ENCODE data around the gene EIF5B. TPM values are rescaled to one million over a fixed set of nuclear protein-coding genes. Genes with fewer than 3 reads are reported as not detected.

EIF5B gene
- total RNA-seq, 4 donors from 2014 or later = 21.4 to 83.5 (median 33.5) TPM

DNA sequence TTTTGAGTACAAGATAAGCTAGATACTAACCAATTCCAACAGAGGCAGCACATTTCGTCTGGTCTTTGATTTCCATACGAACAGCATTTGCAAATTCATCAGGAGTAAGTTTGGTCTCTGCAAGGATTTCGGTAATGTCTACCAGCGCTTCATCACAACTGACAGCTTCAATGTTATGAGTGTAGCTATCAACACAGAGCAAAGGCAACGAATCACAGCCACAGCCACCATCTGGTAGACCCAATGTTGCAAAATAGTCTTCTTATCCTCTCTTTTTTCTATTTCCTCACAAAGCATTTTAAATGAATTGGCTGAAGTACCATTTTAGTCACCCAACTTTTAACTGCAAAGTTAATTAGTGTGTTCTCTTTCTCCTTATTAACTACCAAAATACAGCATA, 84.3 kb downstream of the EIF5B start:
- Histone ChIP-seq H3K4me1 (no peaks in the 10 kb centered on the region), H3K4me3 (no peak overlapping the region), H3K9me3 (no peaks in the 10 kb centered on the region), H3K27me3 (no peaks in the 10 kb centered on the region), H3K27ac (no peak overlapping the region), H3K36me3 (peaks cover 0 to 3% of the 10 kb centered on the region in 2 donors)
- no peak for DNase-seq
- intact Hi-C loops (cut with DNase I; ENCODE audit: low total_unique reads) = no loop called here
- TF ChIP-seq, protein P1, sequence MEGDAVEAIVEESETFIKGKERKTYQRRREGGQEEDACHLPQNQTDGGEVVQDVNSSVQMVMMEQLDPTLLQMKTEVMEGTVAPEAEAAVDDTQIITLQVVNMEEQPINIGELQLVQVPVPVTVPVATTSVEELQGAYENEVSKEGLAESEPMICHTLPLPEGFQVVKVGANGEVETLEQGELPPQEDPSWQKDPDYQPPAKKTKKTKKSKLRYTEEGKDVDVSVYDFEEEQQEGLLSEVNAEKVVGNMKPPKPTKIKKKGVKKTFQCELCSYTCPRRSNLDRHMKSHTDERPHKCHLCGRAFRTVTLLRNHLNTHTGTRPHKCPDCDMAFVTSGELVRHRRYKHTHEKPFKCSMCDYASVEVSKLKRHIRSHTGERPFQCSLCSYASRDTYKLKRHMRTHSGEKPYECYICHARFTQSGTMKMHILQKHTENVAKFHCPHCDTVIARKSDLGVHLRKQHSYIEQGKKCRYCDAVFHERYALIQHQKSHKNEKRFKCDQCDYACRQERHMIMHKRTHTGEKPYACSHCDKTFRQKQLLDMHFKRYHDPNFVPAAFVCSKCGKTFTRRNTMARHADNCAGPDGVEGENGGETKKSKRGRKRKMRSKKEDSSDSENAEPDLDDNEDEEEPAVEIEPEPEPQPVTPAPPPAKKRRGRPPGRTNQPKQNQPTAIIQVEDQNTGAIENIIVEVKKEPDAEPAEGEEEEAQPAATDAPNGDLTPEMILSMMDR (IDR thresholded peaks at IDR 0.05) = no peak
- no peak for TF ChIP-seq POLR2A (IDR thresholded peaks at IDR 0.05)

DNA sequence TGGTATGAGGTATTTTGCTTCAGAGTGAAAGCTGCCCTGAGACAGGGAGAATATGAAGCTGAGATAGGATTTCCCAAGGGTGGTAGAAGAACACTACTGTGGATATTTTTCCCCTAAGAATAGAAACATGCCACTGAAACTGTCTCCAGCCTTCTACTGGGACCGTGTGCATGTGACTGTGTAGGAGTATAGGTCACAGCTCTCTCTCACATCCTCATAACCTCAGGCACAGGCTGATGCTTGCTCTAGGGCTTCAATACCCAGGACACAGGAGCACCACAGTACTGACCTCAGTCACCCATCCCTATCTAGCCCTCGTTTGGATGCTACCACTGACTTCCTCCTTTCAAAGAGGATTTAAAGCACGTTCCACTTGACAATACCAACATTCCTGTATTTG, 85.4 kb downstream of the EIF5B start:
- Histone ChIP-seq H3K36me3 (peaks cover 0 to 3% of the 10 kb centered on the region in 2 donors), H3K27ac (no peak overlapping the region), H3K4me3 (no peak overlapping the region), H3K27me3 (no peaks in the 10 kb centered on the region), H3K4me1 (no peaks in the 10 kb centered on the region), H3K9me3 (no peaks in the 10 kb centered on the region)
- intact Hi-C loops (cut with DNase I; ENCODE audit: low total_unique reads) = no loop called here
- TF ChIP-seq, protein P1 (IDR thresholded peaks at IDR 0.05) = no peak
- TF ChIP-seq POLR2A (IDR thresholded peaks at IDR 0.05) = no peak
- DNase-seq = no peak

- H3K9me3 ChIP-seq = no peaks in the 10 kb centered on the region
- intact Hi-C loops (cut with DNase I; ENCODE audit: low total_unique reads) = no loop called here
- H3K4me3 ChIP-seq = no peak overlapping the region
- no peak overlapping the region for H3K27ac ChIP-seq
- no peaks in the 10 kb centered on the region for H3K4me1 ChIP-seq
- no peaks in the 10 kb centered on the region for H3K36me3 ChIP-seq
- H3K27me3 ChIP-seq = no peaks in the 10 kb centered on the region
- DNase-seq = no peak
- TF ChIP-seq, protein P1 (IDR thresholded peaks at IDR 0.05) = no peak
- TF ChIP-seq POLR2A (IDR thresholded peaks at IDR 0.05) = no peak
Observed at GRCh38 chr2:99424371-99424770, 87.2 kb downstream of the EIF5B start.

DNA sequence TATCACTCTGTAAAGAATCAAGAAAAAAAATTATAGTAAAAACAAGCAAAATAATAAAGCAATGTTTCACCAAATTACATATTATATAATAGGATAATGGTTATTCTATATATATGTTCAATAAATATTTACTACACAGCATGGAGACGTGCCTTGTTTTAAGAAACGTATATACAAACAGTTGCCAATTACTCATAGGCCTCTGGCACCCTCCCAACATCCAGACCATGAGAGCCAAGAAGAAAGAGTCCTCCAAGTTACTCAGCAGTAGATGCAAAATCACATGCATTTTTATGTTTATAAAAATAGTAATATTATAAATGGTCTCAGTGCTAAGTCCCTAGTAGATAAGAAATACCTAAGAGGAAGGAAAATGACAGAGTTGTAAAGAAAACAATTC, 87.8 kb downstream of the EIF5B start:
- H3K4me3 ChIP-seq = no peak overlapping the region
- intact Hi-C loops (cut with DNase I; ENCODE audit: low total_unique reads) = no loop called here
- H3K27me3 ChIP-seq = no peaks in the 10 kb centered on the region
- no peaks in the 10 kb centered on the region for H3K9me3 ChIP-seq
- no peaks in the 10 kb centered on the region for H3K4me1 ChIP-seq
- H3K27ac ChIP-seq = no peak overlapping the region
- H3K36me3 ChIP-seq = no peaks in the 10 kb centered on the region
- no peak for DNase-seq
- TF ChIP-seq, protein P1 (IDR thresholded peaks at IDR 0.05) = no peak
- no peak for TF ChIP-seq POLR2A (IDR thresholded peaks at IDR 0.05)

DNA sequence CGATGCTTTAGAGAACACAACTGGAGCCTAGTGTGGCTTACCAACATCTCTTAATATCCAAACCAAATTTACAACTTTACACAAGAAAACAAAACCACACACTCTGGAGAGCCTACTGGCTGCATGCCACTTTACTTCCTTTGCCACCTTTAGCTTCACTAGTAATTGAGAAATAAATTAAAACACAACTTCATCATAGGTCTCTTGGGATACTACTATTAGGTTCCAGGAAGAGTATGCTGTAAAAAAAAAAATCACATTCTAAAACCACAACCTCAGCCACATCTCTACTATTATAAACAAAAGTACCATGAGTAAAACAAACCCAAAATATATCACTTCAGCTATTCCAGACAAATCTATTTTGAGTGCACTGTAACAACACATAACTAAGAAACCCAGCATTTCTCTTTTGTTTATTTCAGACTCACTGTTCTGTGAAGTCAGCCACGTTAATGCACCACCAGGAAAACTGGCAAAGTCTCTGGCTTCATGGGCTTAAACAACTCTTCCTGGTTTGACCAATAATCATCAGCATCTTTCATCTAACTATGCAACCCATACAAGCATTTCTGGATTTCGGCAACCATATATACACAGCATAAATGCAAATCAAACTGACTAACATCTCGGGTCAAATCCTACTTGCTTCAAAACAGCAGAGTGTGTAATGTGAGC, 93.6 kb downstream of the EIF5B start:
- intact Hi-C loops (cut with DNase I; ENCODE audit: low total_unique reads) = no loop called here
- H3K4me1 ChIP-seq = no peaks in the 10 kb centered on the region
- no peaks in the 10 kb centered on the region for H3K36me3 ChIP-seq
- H3K9me3 ChIP-seq = no peaks in the 10 kb centered on the region
- DNase-seq = no peak
- H3K4me3 ChIP-seq = no peak overlapping the region
- no peak overlapping the region for H3K27ac ChIP-seq
- TF ChIP-seq, protein P1 (IDR thresholded peaks at IDR 0.05) = no peak
- no peak for TF ChIP-seq POLR2A (IDR thresholded peaks at IDR 0.05)
- no peaks in the 10 kb centered on the region for H3K27me3 ChIP-seq
